K562 (cell line): Measurements from ENCODE around the gene ADORA2B. TPM values are rescaled to one million over a fixed set of nuclear protein-coding genes. Genes with fewer than 3 reads are reported as not detected.

ENCODE experiments used
- ATF4 ChIP-seq: fragments of 450-650 bp; formaldehyde crosslinking; IDR thresholded peaks from 2 replicates; pipeline ENCODE4 v1.4.0; 2022; ENCODE audit warnings: mild to moderate bottlenecking, moderate library complexity
- BDP1 ChIP-seq: IDR thresholded peaks from 3 replicates; pipeline ENCODE4 v1.6.1; 2011; ENCODE audit not compliant: insufficient read length, insufficient read depth
- CREM ChIP-seq: IDR thresholded peaks from 2 replicates; pipeline ENCODE4 v1.6.1; 2014; ENCODE audit warnings: antibody characterized with exemption, low read depth
- DPF2 ChIP-seq: fragments of 450-650 bp; IDR thresholded peaks from 2 replicates; pipeline ENCODE4 v1.6.1; 2016
- ETS2 ChIP-seq: IDR thresholded peaks from 2 replicates; pipeline ENCODE4 v1.6.1; 2016; ENCODE audit warnings: borderline replicate concordance, missing genetic modification characterization, mild to moderate bottlenecking, moderate library complexity, missing compliant biosample characterization; ENCODE audit not compliant: poor library complexity, severe bottlenecking
- GABPB2 ChIP-seq: fragments of 250-450 bp; sonication (Bioruptor Pico); conservative IDR thresholded peaks from 2 replicates; pipeline ENCODE4 v1.5.1; 2021; ENCODE audit warnings: mild to moderate bottlenecking
- GATA2 ChIP-seq: sonication (generic); formaldehyde crosslinking; IDR thresholded peaks from 2 replicates; pipeline ENCODE4 v1.4.0; 2020; ENCODE audit warnings: mild to moderate bottlenecking, missing genetic modification reagents
- GATAD2B ChIP-seq: fragments of 450-650 bp; IDR thresholded peaks from 2 replicates; pipeline ENCODE4 v1.6.1; 2017; ENCODE audit warnings: mild to moderate bottlenecking, borderline replicate concordance
- GTF3C2 ChIP-seq: IDR thresholded peaks from 3 replicates; pipeline ENCODE4 v1.6.1; 2011; ENCODE audit warnings: borderline replicate concordance, mild to moderate bottlenecking, moderate library complexity; ENCODE audit not compliant: insufficient read length; ENCODE audit errors: extremely low read depth
- ILK ChIP-seq: fragments of 450-650 bp; IDR thresholded peaks from 2 replicates; pipeline ENCODE4 v1.6.1; 2016; ENCODE audit warnings: missing genetic modification characterization, low read depth, mild to moderate bottlenecking, missing compliant biosample characterization, moderate library complexity, borderline replicate concordance
- IRF9 ChIP-seq: fragments of 450-650 bp; IDR thresholded peaks from 2 replicates; pipeline ENCODE4 v1.6.1; 2016; ENCODE audit warnings: missing biosample characterization, missing genetic modification characterization
- KHSRP ChIP-seq: fragments of 450-650 bp; IDR thresholded peaks from 2 replicates; pipeline ENCODE4 v1.6.1; 2017
- MAFK ChIP-seq: IDR thresholded peaks from 2 replicates; pipeline ENCODE4 v1.6.1; 2011; ENCODE audit warnings: low read length, improper control_type of control experiment
- MCM5 ChIP-seq: fragments of 450-650 bp; IDR thresholded peaks from 2 replicates; pipeline ENCODE4 v1.6.1; 2016; ENCODE audit warnings: low read depth
- MIER1 ChIP-seq: fragments of 450-650 bp; IDR thresholded peaks from 2 replicates; pipeline ENCODE4 v1.6.1; 2016; ENCODE audit warnings: antibody characterized with exemption, mild to moderate bottlenecking, low read depth
- MTA2 ChIP-seq: fragments of 450-650 bp; IDR thresholded peaks from 2 replicates; pipeline ENCODE4 v1.6.1; 2016; ENCODE audit warnings: low read depth
- NFRKB ChIP-seq: fragments of 450-650 bp; IDR thresholded peaks from 2 replicates; pipeline ENCODE4 v1.6.1; 2016; ENCODE audit warnings: low read depth
- PHF21A ChIP-seq: fragments of 450-650 bp; IDR thresholded peaks from 2 replicates; pipeline ENCODE4 v1.6.1; 2017; ENCODE audit warnings: low read depth, borderline replicate concordance
- PML ChIP-seq: IDR thresholded peaks from 2 replicates; pipeline ENCODE4 v1.6.1; 2012; ENCODE audit warnings: low read length, inconsistent platforms
- TRIM28 ChIP-seq: fragments of 450-650 bp; IDR thresholded peaks from 2 replicates; pipeline ENCODE4 v1.6.1; 2017
- XRCC3 ChIP-seq: fragments of 450-650 bp; IDR thresholded peaks from 2 replicates; pipeline ENCODE4 v1.6.1; 2017; ENCODE audit warnings: mild to moderate bottlenecking, moderate library complexity
- ZC3H4 ChIP-seq: sonication (generic); formaldehyde crosslinking; IDR thresholded peaks from 2 replicates; pipeline ENCODE4 v1.9.0; 2021; ENCODE audit warnings: missing genetic modification reagents, borderline replicate concordance
- ZC3H8 ChIP-seq: fragments of 450-650 bp; IDR thresholded peaks from 2 replicates; pipeline ENCODE4 v1.6.1; 2017
- ZEB2 ChIP-seq: fragments of 450-650 bp; IDR thresholded peaks from 2 replicates; pipeline ENCODE4 v1.6.1; 2016
- ZNF175 ChIP-seq: fragments of 200-800 bp; sonication (Bioruptor generic); IDR thresholded peaks from 2 replicates; pipeline ENCODE4 v1.6.1; 2016; ENCODE audit warnings: low read depth, mild to moderate bottlenecking, missing genetic modification characterization, missing compliant biosample characterization
- ZNF431 ChIP-seq: sonication (generic); formaldehyde crosslinking; IDR thresholded peaks from 2 replicates; pipeline ENCODE4 v1.8.0; 2022; ENCODE audit warnings: mild to moderate bottlenecking, missing genetic modification reagents
- ZNF584 ChIP-seq: fragments of 200-800 bp; sonication (Bioruptor generic); IDR thresholded peaks from 2 replicates; pipeline ENCODE4 v1.6.1; 2016; ENCODE audit warnings: low read depth, mild to moderate bottlenecking, missing genetic modification characterization, missing compliant biosample characterization
- ZNF717 ChIP-seq: fragments of 250-450 bp; sonication (Bioruptor Pico); IDR thresholded peaks from 2 replicates; pipeline ENCODE4 v1.5.0; 2021
- ZNF766 ChIP-seq: fragments of 200-800 bp; sonication (Bioruptor generic); conservative IDR thresholded peaks from 2 replicates; pipeline ENCODE4 v1.6.1; 2016; ENCODE audit warnings: missing genetic modification characterization, missing compliant biosample characterization
- polyA plus RNA-seq, 8 experiments: library from polyadenylated mRNA; depleted of rRNA in 4 of 8; stranded (reverse) in 5 of 8; unstranded in 3 of 8; fragments of >200 nt; fragmentation: Nextera tagmentation in 2 of 8; fragmentation: Illumina TruSeq in 1 of 8; extraction: Ambion mirVana in 2 of 8; extraction: Trizol in 1 of 8; gene quantifications; 2 replicates each; pipeline versions ENCODE4 v1.2.1 to v1.2.3, GENCODE V29; 2011 to 2014; ENCODE audit warnings: inconsistent platforms in 1 of 8, missing spikeins in 1 of 8
- total RNA-seq, 7 experiments: library from RNA; depleted of rRNA in 6 of 7; stranded (reverse); fragments of >200 nt in 6 of 7; fragmentation: Illumina TruSeq in 2 of 7; extraction: Trizol in 2 of 7; gene quantifications; 2 replicates each; pipeline versions ENCODE4 v1.2.1 to v1.2.3, GENCODE V29; 2011 to 2021; ENCODE audit warnings: low replicate concordance in 1 of 7

Gene ADORA2B
- total and polyA plus RNA-seq, 9 of the 15 experiments (the other 6 are each of a cell fraction or from before 2014, with no cell fraction given) = 6.4 to 16.6 (median 10.5) TPM

GRCh38 chr17:15955793-15956541 lies 11.0 kb downstream of the ADORA2B start (continued):
- TF ChIP-seq GABPB2 (CRISPR knock-in tag) (no peak), ZEB2 (0 out of 2 replicates have a peak, but pooled peaks have one; percentile 27), PML (no peak), NFRKB (no peak), ZNF175 (CRISPR knock-in tag) (no peak), GATA2 (CRISPR knock-in tag) (peak; percentile 28; the same call in 1 of the 2 replicates), KHSRP (no peak), ATF4 (CRISPR knock-in tag) (no peak), PHF21A (no peak), ZNF717 (no peak), ZNF584 (CRISPR knock-in tag) (no peak), ZNF431 (CRISPR knock-in tag) (no peak), IRF9 (tag) (no peak), MTA2 (0 out of 2 replicates have a peak, but pooled peaks have one; percentile 26), ZNF766 (CRISPR knock-in tag) (0 out of 2 replicates have a peak, but pooled peaks have one; percentile 24), ZC3H8 (no peak), BDP1 (no peak), ETS2 (tag) (no peak), TRIM28 (no peak), MAFK (no peak), GATAD2B (no peak; the same call in 1 of the 2 replicates), ILK (tag) (no peak), DPF2 (peak; percentile 71), MIER1 (no peak), CREM (no peak), MCM5 (no peak), GTF3C2 (no peak), XRCC3 (no peak), ZC3H4 (CRISPR knock-in tag) (no peak)
